NCI-H345 (cell line): ENCODE results near the gene RAP1A.
A peak's percentile ranks its signal among the peaks of the same experiment; 100 is the strongest.
"Not testable (repeated sequence)": the region's sequence is repeated elsewhere in the genome, so short reads cannot be mapped to it uniquely, and the experiment has no call there.

Experiments
- DNase-seq: peaks from one replicate; lab custom pipeline; 2025; lab: John Stamatoyannopoulos, UW

RAP1A gene

DNA sequence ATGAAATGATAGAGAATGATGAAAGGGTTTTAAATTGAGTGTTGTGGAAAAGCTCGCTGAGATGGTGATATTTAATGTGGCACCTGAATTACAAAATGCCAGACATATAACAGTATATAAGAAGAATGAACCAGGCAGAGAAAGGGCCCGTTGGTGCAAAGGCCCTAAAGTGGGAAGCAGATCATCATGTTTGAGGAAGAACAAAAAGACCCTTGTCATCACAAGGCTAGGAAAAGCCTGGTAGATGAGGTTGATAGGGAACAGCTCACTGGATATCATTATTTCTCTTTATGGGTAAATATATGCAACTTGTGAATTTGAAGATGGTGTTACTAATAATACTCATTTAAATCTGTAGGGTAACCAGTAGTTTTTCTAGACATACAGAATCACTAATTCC, 11.0 kb downstream of the RAP1A start:
- no peak for DNase-seq

DNA sequence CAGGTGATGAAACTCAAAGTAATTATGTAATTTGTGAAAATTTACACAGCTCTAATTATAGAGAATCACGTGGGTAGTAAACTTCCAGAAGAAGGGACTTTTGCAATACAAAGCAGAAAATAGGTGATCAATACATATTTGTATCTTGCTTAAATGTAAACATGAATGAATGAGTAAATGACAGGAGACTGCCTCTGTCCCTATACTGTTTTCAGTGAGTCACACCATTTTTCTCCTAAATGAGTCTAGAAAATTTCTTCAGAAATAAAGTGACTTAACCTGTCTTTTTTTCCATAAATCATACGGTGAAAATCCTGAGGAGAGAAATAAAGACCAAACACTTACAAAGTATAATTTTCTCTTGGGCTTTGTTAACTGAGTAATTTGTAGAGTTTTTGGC, 11.9 kb downstream of the RAP1A start:
- no peak for DNase-seq

DNA sequence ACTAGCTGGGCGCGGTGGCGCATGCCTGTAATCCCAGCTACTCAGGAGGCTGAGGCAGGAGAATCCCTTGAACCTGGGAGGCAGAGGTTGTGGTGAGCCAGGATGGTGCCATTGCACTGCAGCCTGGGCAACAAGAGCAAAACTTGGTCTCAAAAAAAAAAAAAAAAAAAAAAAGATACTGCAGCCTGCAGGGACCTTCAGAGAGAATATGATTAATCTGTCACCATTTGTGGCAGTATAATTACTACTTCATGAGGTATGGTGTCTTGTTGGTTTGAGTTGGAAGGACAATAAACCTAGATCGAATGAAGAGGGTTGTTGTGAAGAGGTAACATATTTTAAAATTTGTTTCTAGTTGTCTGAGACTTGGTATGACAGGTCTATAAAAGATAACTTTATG, 13.2 kb downstream of the RAP1A start:
- DNase-seq: not testable (repeated sequence)

DNA sequence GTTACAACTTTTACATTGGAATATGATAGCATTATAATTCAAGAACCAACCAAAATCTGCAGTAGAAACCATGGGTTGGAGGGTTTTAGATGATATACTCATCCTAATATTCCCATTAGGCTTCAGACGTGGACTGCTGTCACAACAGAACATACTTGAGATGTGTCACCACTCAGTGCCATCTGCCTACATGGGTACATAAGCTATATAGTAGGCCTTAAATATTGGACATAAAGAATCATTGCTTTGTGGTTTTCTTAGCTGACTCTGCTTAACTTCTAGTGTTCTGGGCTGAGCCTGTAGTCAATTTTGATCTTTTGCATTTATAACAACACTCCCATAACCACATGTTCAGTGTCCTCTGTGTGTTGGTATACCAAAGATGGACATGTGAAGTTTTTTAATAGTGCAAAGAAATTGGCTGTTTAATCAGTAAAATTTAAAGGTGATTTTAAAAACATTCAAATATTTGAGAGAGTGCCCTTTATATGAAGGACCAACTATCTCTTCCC, 14.2 kb downstream of the RAP1A start:
- no peak for DNase-seq

DNA sequence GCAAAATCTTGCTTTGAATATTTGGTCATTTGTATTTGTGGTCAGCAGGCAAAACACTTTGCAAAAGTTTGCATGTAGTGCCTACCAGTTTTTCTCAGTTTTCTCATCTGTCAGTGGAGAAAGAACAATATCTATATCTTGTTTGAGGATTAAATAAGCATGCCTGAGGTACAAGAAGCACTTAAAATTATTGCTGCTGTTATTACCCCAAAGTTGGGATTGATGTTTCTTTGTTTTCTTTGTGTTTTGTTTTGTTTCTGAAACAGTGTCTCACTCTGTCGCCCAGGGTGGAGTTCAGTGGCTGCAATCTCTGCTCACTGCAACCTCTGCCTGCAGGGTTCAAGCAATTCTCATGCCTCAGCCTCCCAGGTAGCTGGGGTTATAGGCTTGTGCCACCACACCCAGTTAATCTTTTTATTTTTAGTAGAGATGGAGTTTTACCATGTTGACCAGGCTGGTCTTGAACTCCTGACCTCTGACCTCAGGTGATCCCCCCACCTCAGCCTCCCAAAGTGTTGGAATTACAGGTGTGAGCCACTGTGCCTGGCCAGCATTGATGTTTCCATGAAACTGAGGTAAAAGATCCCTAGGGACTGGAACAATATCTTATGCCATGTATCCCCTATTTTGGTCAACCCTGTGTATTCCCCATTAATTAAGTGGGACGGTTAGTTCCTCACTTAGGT, 15.9 kb downstream of the RAP1A start:
- no peak for DNase-seq

DNA sequence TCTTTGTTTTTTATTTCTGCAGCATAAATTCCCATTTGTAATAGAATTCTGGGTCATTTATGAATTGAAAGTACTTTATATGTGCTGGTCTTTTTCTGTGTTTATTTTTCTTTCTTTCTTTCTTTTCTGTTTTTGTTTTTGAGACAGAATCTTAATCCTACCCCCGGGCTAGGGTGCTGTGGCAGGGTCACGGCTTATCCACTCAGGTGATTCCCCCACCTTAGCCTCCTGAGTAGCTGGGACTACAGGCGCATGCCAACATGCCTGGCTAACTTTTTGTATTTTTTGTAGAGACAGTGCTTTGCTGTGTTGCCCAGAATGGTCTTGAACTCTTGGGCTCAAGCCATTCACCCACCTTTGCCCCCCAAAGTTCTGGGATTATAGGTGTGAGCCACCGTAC, 18.7 kb downstream of the RAP1A start:
- no peak for DNase-seq

DNA sequence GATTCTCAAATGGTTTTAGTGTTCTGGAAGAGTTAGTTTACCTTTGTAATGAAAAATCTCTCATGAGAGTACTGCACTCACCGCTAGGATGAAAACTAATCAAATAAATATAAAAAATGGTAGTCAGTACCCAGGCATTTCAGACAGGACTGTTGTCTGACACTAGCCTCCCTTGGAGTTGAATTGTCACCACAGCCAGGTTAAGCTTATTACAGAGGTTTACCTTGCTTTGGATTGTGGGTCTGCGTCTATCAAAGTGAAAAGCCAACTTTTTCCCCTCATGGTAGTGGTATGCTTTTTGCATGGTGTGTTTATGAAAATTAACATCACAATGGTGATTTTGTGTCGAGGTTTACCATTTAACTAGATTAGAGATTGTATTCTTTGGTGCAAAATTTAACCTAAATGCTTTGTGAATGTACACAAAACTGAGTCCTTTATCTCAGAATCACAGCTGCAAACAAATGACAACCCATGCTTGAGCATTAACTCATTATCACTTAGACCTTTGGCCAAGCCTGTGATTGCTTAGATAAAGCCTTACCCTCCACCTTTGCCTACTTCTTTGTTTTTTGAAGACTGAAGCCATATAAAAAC, 20.1 kb downstream of the RAP1A start:
- no peak for DNase-seq

DNA sequence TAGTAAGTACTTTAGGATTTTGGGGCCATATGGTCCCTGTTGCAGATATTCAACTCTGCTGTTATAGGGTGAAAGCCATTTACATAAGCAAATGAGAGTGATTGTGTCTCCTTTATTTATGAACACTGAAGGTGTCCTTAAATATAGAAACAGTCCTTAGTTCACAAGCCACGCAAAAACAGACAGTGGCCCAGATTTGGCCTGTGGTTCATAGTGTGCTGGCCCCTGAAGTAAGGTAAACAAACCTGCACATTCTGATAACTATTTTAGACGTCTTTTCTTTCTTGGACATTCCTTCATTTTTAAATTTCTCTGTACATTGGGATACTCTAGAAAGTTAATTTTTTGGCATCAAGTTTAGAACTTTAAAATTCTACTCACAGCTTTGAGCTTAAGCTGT, 23.5 kb downstream of the RAP1A start:
- DNase-seq: no peak

DNA sequence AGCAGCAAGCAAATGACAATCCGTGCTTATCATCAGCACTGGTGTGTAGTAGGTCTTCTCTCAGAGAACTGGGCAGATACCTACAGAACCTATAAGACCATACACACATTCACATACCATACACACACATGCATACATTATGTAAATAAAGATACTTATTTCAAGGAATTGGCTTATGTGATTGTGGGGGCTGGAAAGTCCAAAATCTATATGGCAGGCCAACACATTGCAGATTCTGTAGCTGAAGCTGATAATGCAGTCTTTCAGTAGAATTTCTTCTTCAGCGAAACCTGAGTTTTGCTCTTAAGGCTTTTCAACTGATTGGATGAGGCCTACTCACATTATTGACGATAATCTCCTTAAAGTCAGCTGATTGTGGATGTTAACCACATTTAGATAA, 24.1 kb downstream of the RAP1A start:
- no peak for DNase-seq

DNA sequence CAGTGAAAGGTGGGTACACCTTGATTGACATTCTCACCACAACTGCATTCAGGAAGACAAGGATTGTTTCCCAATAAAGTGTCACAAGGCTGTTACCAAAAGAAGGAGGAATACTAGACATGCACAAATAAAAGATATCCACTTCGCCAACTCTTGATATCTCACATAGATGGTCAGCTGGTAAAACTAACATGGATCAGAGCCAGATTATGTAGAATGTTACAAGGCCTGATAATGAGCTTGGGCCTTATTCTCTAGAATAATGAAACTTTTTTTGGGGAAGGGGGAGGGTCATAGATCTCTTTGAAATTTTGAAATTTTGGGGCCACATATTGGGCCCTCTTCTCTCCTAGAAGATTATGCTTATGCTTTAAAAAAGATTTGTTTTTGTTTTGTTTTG, 24.9 kb downstream of the RAP1A start:
- no peak for DNase-seq

DNA sequence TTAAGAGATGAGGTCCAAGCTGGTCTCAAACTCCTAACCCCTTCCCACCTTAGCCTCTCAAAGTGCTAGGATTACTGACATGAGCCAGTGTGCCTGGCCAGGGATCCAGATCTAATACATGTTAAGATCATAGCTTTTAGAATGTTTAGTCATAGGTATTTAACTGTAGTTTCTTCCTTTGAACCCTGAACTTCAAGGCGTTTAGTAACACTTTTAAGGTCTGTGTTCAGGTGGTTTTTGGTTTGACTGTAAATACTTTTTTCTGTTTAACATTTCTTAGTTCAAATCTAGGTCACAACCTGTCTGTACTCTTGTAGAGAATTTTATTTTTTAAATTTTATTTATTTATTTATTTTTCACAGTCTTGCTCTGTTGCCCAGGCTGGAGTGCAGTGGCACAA, 28.1 kb downstream of the RAP1A start:
- DNase-seq: no peak

DNA sequence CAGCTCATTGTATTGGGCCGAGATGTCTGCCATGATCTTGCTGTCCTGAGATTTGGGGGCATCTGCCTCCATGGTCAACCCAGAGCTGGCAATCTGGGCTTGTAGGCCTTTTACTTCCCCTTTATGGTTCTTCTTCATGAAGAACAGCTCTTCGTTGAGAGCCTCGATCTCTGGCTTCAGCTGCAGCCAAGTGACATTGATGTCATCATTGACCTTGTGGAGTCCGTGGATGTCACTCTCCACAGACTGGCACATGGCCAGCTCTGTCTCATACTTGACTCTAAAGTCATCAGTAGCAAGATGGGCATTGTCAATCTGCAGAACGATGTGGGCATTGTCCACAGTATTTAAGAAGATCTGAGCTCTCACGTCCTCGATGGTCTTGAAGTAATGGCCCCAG, 29.2 kb downstream of the RAP1A start:
- DNase-seq: no peak

DNA sequence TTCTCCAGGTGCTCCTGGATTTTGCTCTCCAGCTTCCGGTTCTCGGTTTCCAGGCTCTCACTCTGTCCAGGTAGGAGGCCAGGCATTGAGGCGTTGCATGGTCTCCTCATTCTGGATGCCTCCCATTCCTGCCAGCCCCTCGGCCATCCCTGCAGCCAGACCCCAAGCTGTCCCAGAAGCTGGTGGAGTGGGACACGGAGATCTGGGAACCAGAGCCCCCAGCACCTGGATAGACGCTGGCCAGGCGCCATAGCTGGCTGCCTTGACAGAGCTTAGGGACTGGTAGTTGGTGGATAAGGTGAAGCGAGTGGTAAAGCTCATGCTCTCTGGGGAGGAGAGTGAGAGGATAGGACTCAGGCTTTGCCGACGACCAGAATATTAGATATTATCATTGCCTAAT, 29.6 kb downstream of the RAP1A start:
- DNase-seq: no peak

DNA sequence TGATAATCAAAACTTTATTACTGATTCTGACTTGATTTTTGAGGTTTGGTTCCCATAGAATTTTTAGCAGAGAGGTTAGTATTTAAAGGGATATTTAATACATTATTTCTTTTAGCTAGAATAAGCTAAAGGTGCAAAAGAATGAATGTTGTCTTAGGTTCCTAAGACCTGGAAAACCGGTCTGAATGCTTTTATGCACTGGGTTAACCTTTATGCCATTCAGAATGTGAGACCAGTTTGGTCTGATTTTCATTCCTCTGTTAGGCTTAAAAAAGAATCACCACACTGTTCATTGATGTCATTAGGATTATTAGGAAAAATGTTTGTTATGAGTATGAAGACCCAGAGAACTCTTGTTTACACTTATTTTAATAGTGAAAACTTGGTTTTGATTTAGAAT, 30.1 kb downstream of the RAP1A start:
- no peak for DNase-seq

DNA sequence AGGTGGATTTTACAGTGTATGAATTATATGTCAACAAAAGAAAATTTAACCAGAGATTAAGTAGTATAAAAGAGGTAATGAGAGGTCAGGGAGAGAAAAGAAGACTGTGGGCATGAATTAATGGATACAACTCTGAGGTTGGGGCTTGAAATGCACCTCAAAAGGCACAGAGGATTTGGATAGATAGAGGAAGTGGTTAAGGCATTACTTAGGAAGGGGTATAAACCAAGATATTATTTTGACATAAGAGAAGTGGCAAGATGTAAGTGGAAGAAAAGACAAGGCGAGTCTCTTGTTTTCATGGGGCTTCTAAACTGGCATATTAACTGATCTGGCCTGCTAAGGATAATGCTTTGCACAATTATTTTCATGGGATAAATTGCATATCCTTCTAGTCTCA, 34.1 kb downstream of the RAP1A start:
- DNase-seq: no peak

DNA sequence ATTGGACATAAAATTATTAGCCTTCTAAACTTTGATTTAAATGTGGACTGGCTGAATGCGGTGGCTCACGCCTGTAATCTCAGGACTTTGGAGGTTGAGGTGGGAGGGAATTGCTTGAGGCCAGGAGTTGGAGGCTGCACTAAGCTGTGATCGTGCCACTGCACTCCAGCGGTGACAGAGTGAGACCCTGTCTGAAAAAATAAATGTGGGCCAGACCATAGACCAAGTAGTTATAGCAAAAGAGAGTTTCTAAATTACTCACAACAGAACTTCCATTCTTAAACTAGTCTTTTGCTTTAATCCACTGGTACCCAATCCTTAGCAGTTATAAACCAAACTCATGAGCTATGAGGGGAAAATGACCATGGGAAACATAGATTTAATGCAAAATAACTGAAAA, 35.2 kb downstream of the RAP1A start:
- no peak for DNase-seq

DNA sequence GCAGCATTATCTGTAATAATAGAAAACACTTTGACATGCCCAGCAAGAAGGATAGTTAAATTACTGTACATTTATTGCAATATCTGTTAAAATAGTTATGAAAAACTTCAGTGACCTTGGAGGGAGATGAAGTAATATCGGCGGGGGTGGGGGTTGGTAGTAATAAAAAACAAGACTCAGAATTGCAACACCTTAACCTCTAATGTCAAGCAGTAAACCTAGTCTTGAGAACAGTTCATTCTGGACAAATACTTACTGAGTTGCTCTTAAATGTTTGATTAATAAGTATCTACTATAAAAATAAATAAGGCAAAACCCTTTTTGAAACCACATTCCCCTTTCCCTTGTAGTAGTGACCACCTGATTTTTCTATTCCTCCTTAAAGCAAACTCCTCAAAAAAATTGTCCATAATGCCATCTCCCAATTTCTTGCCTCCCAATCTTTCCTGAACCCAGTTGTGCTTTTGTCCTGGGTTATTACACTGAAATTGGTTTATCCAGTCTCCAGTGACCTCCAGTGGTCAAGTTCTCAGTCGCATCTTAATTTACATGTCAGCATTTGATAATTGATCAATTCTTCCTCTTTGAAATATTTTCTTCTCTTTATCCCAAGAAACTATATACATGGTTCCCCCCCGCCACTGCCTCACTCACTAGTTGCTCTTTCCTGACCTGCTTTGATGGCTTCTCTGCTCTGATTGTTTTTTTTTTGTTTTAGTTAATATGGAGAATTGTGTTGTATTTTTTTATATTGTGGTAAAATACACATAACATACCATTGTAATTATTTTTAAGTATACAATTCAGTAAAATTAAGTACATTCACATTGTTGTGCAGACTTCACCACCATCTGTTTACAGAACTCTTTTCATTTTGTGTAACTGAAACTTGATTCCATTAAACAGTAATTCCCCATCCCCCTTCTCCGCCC, 36.8 kb downstream of the RAP1A start:
- peak; percentile 17 for DNase-seq

DNA sequence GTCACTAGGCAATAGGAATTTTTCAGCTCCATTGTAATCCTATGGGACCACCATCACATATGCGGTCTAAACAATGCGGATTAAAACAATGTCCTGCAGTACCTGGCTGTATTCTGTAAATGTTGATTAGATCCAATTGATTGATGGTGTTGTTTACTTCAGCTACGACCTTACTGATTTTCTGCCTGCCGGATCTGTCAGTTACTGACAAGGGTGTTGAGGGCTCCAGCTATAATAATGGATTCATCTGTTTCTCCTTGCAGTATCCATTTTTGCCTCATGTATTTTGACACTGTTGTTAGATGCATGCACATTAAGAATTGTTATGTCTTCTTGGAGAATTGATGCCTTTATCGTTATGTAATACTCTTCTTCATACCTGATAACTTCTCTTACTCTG, 39.0 kb downstream of the RAP1A start:
- DNase-seq: no peak

DNA sequence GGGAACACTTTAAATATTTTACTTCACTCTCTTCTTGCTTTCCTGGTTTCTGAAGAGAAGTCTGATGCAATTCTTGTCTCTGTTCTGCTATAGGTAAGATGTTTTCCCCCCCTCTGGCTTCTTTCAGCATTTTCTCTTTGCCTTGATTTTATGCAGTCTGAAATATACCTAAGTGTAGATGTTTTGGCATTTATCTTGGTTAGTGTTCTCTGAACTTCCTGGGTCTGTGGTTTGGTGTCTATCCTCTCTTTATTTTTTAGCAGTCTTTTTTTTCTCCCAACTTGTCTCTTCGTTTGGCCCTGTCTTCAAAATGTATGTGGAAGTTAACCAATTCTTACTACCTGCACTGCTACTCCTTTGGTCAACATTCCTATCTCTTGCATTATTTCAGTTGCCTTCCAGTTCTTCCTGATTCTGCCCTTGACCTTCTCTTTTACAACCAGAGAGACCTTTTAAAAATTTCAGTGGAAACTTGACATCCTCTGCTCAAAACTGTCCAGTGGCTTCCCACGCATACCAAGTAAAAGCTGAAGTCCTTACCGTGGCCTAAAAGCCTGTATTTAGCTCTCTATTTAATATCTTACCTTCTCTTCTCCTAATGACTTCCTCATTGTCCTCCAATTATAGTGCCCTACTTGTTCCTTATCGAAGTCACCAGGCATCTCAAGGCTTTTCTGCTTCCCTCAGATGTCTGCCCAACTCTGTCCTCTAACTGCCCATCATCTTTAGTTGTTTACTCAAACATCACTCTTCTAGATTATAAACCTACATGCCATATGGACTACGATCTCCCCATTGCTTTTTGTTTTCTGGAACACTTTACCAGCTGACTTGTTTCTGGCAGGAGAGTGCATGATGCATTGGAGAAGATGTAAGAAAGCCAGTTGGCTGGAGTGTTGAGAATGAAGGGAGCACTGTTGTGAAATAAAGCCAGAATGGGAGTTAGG, 40.9 kb downstream of the RAP1A start:
- no peak for DNase-seq

DNA sequence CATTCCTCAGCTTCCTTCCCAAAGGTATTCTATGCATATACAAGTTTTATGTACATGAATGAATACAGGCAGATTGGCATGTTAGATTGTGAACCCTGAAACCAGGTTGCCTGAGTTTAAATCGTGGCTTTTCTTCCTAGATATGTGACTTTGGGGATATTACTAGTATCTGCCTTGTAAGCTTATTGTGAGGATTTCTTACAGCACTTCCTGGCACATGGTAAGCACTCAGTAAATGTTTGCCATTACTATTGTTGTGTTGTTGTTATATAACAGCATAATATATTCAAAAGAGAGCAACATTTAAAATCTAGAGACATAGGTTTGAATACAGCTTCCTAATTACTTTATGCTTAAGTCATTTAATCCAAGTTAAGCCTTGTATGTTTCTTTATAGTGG, 45.1 kb downstream of the RAP1A start:
- DNase-seq: no peak

DNA sequence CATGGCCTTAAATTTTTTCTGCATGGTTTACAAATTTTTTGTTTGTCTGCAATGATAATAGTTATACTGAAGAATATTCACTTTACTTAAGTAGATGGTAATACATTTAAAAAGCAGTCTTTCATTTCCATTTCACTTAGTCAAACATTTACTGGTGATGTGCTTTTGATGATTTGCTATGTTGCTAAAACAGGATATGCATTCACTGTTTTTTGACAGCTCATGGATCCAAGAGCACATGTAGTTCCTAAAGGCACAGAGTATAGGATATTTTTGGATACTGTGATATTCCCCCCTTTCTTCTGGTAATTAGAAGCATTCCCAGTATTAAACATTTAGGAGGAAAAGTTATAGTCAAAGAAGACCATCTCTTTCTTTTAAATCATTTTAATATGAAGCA, 45.9 kb downstream of the RAP1A start:
- DNase-seq: no peak

DNA sequence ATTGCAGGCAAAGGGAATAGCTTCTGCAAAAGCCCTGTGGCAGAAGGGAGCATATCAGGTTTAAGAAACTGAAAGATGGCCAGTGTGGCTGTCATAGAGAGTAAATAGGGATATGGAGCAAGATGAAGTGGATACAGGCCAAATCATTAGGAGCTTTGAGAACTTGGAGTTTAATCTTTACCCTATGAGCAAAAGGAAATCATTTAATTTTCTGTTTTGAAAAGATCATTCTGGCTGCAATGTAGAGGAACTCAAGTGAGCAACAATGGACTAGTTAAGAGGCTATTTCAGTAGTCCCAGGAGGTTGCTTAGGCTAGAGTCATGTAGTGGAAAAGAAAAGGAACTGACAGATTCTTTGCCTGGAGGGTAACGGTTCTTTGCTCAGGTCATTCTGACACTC, 47.2 kb downstream of the RAP1A start:
- DNase-seq: no peak
